Osteocyte (in vitro differentiated cells): ENCODE measurements around the gene STK11IP. TPM values are rescaled to one million over a fixed set of nuclear protein-coding genes. Genes with fewer than 3 reads are reported as not detected.
A peak's percentile ranks its signal among the peaks of the same experiment; 100 is the strongest.

Source experiments
- DNase-seq: peaks from one replicate; pipeline ENCODE4 v3.0.0; 2021; ENCODE audit warnings: mixed read lengths; ENCODE audit not compliant: unreplicated experiment; ENCODE audit errors: extremely low spot score
- H3K27ac Mint-ChIP-seq: one replicate; pipeline ENCODE4 v1.8.0; 2021; ENCODE audit warnings: mild to moderate bottlenecking, mixed read lengths; ENCODE audit not compliant: unreplicated experiment
- H3K27me3 Mint-ChIP-seq: one replicate; pipeline ENCODE4 v1.8.0; 2021; ENCODE audit warnings: mixed read lengths; ENCODE audit not compliant: unreplicated experiment
- H3K36me3 Mint-ChIP-seq: one replicate; pipeline ENCODE4 v1.8.0; 2021; ENCODE audit warnings: mixed read lengths; ENCODE audit not compliant: unreplicated experiment
- H3K4me1 Mint-ChIP-seq: one replicate; pipeline ENCODE4 v1.8.0; 2021; ENCODE audit warnings: mixed read lengths; ENCODE audit not compliant: unreplicated experiment
- H3K4me3 Mint-ChIP-seq: one replicate; pipeline ENCODE4 v1.8.0; 2021; ENCODE audit warnings: mild to moderate bottlenecking, moderate library complexity, mixed read lengths; ENCODE audit not compliant: unreplicated experiment
- H3K9me3 Mint-ChIP-seq: one replicate; pipeline ENCODE4 v1.8.0; 2021; ENCODE audit warnings: mixed read lengths; ENCODE audit not compliant: unreplicated experiment
- CTCF ChIP-seq: fragments of 200-600 bp; sonication (generic); IDR thresholded peaks from 2 replicates; pipeline ENCODE4 v1.5.0; 2021; ENCODE audit warnings: antibody characterized with exemption, mild to moderate bottlenecking, moderate library complexity
- long read RNA-seq: library from polyadenylated mRNA; unstranded; transcript quantifications from one replicate; pipeline ENCODE4 v2.0.0, GENCODE V29; 2021
- total RNA-seq: library from RNA; stranded (reverse); gene quantifications from 2 replicates; pipeline ENCODE4 v1.2.1, GENCODE V29; 2021

STK11IP gene
- 40.3 and 42.7 TPM in 2 replicates for total RNA-seq
- long read RNA-seq, transcript STK11IP-204 (25 exons, 3,615 nt) = major isoform, 5 of 12 reads
- long read RNA-seq, partial matches to known transcripts = 1 of 12 reads
- long read RNA-seq, other reads (novel, unspliced or antisense) = 6 of 12 reads

- Mint-ChIP-seq H3K4me1 (peaks cover 40% of the 10 kb centered on the region), H3K9me3 (no peaks in the 10 kb centered on the region), H3K27ac (peak within 1 kb of the TSS; percentile 100), H3K4me3 (peak within 1 kb of the TSS; percentile 98), H3K27me3 (no peaks in the 10 kb centered on the region), H3K36me3 (peaks cover 14% of the 10 kb centered on the region)
- peak; percentile 96 for DNase-seq
- TF ChIP-seq CTCF = no peak
Measured at GRCh38 chr2:219597552-219598307, at the start of gene STK11IP. STK11IP (plus strand) TSS chr2:219597857; CDS start chr2:219598120, 263 bp downstream.

GRCh38 chr2:219548990-219549389 is 48.7 kb upstream of the STK11IP start:
- Mint-ChIP-seq H3K27me3 (no peaks in the 10 kb centered on the region), H3K9me3 (no peaks in the 10 kb centered on the region), H3K36me3 (peaks cover 4% of the 10 kb centered on the region), H3K4me1 (peaks cover 25% of the 10 kb centered on the region), H3K4me3 (no peak overlapping the region), H3K27ac (no peak overlapping the region)
- DNase-seq = no peak
- TF ChIP-seq CTCF = no peak

- DNase-seq = no peak
- Mint-ChIP-seq H3K36me3 (peaks cover 4% of the 10 kb centered on the region), H3K27me3 (no peaks in the 10 kb centered on the region), H3K9me3 (no peaks in the 10 kb centered on the region), H3K27ac (no peak overlapping the region), H3K4me3 (no peak overlapping the region), H3K4me1 (peaks cover 19% of the 10 kb centered on the region)
- TF ChIP-seq CTCF = no peak
Measured at GRCh38 chr2:219549619-219550018, 48.0 kb upstream of the STK11IP start.

GRCh38 chr2:219551441-219552381 is 45.9 kb upstream of the STK11IP start:
- no peak for DNase-seq

More at GRCh38 chr2:219551441-219552381, 45.9 kb upstream of the STK11IP start:
- no peaks in the 10 kb centered on the region for H3K27me3 Mint-ChIP-seq
- no peaks in the 10 kb centered on the region for H3K9me3 Mint-ChIP-seq
- H3K36me3 Mint-ChIP-seq = peaks cover 4% of the 10 kb centered on the region
- H3K4me3 Mint-ChIP-seq = peak overlapping the region; percentile 76
- H3K27ac Mint-ChIP-seq = no peak overlapping the region
- TF ChIP-seq CTCF = no peak
- H3K4me1 Mint-ChIP-seq = peaks cover 15% of the 10 kb centered on the region
